Activated gamma-delta T cell treated with anti-CD3 and anti-CD28 coated beads, Interleukin-2, amount 50 U/mL, for 16 hours (primary cell): ENCODE data around the gene CELA2B.
"Not testable (repeated sequence)": the region's sequence is repeated elsewhere in the genome, so short reads cannot be mapped to it uniquely, and the experiment has no call there.

Experiments used
- DNase-seq: peaks from one replicate; pipeline ENCODE4 v3.0.0-alpha.2; 2020; ENCODE audit warnings: low read depth

The CELA2B gene

GRCh38 chr1:15469361-15469760, 6.5 kb upstream of the CELA2B start:
- DNase-seq, result no peak

DNA sequence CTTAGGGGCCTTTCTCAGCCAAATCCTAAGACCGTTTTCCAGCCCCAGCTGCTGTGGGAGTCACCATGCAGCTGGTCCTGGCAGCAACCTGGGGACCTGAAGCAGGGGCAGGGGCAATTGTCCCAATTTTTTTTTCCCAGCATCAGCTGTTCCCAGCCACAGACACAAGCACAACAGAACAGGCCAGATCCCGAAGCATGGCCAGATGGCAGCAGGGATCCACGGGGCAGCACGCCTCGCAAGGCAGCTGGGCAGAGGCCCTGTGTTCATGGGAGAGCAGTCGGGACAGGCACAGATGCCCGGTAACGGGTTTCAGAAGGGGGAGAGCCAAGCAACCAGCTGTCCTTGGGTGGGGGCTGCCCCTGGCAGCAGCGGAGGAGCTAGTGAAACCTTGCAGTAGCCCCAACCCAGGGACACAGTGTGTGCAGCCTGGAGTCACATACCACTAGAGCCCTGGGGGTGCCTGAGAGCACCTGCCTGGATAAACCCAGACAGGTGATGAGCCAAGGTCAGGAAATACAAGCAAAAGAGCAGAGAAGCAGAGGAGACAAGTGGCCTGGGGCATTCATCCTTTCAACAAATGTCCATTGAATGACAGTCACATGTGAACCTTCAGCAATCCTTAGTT, 6.0 kb upstream of the CELA2B start:
- not testable (repeated sequence) for DNase-seq

GRCh38 chr1:15471067-15471466, 4.8 kb upstream of the CELA2B start:
- not testable (repeated sequence) for DNase-seq

DNA sequence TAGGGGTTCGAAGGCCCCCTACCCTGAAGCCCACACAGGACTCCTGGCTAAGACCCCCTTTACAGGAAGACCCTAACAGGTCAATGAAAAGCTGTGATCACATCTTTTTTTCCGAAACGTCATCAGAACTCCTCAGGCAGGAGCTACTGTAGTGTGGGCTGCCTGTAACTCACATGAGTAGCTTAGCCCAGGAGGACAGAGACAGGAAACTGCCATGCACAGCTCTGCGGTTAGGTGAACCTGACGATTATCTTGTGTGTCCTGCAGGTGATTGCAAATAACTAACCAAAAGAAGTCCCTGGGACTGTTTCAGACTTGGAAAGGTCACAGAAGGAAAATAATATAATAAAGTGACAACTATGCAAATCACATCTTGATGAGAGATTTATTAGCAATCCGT, 4.2 kb upstream of the CELA2B start:
- DNase-seq, result not testable (repeated sequence)

GRCh38 chr1:15472587-15472986, 3.3 kb upstream of the CELA2B start:
- DNase-seq, result no peak

- no peak for DNase-seq
Observed at GRCh38 chr1:15476927-15477326, 1.0 kb downstream of the CELA2B start.

DNA sequence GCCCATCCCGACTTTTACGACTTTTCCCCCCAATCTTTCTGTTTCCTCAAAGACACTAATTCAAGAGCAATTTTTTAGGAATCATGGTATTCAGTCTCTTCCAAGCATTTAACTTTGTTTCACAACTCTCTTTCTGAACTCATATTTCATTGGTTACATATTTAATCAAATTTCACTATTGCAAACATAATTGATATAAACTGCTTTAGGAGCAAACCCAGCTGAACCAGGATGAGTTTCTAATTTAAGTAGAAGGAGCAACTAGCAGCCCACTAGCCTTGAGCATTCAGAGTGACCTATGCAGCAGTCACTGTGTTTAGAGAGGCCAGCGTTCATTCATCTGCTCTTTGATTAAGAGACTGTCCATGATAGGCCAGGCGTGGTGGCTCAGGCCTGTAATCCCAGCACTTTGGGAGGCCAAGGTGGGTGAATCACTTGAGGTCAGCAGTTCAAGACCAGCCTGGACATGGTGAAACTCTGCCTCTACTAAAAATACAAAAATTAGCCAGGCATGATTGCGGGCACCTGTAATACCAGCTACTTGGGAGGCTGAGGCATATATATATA, 1.8 kb downstream of the CELA2B start:
- no peak for DNase-seq

DNA sequence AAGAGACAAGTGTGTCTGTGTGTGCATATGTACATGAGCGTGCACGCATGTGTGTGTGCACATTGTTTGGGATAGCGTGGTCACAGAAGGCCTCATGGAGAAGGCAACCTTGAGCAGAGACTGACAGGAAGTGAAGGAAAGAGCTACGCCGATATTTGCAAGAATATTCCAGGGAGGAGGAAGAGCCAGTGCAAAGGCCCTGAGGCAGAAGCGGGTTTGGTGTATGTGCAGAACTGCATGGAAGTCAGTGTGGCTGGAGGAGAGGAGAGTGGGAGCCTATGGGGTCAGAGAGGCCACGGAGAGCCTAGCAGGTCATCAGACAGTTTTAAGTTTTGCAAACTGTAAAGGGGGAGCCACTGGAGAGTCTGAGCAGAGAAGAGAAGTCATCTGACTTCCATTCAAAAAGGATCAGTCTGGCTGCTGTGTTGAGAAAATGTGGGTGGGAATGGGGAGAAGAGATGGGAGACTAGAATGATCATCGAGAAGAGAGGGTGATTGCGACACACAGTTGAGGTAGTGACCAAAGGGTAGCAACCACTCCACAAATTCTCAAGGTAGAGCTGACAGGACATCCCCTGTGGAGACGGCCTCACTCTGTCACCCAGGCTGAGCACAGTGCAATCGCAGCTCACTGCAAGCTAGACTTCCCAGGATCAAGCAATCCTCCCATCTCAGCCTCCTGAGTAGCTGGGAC, 3.9 kb downstream of the CELA2B start:
- no peak for DNase-seq

- DNase-seq, result not testable (repeated sequence)
Observed at GRCh38 chr1:15482455-15482854, 6.6 kb downstream of the CELA2B start.

DNA sequence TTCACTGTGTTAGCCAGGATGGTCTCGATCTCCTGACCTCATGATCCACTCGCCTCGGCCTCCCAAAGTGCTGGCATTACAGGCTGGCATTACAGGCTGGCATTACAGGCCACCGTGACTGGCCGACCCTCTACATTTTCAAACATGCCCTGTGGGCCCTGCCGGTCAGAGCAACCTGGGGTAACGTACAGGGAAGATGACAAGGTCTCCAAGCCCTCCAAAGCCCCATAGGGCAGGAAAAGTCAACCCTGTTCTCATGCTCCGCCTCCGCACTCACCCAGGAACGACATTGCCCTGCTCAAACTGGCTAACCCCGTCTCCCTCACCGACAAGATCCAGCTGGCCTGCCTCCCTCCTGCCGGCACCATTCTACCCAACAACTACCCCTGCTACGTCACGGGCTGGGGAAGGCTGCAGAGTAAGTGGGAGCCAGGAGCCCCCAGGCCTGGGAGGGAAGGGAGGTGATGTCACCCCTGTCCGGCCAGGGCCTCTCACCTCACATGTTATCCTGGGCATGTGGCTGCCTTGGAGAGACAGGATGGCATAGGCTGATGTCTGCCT, 7.2 kb downstream of the CELA2B start:
- DNase-seq, result not testable (repeated sequence)

DNA sequence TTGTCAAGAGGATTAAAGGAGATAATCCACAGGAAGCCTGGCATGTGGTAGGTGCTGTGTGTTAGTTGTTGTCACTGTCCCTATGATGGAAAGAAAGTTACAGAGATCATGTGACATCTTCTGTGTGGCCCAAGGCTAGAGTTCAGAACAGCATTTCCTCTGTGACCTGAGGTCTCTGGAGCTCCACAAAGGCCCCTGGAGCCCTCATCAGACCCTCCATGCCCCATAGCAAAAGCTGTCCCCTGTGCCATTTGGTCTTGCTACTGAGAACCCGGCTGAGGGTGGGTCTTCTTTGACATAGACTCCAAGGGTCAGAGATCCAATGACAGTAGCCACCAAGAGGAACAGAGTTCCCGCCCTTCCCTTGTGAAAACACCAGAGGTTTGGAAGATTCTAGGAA, 8.1 kb downstream of the CELA2B start:
- DNase-seq, result no peak

GRCh38 chr1:15484443-15484842, 8.5 kb downstream of the CELA2B start:
- not testable (repeated sequence) for DNase-seq

DNA sequence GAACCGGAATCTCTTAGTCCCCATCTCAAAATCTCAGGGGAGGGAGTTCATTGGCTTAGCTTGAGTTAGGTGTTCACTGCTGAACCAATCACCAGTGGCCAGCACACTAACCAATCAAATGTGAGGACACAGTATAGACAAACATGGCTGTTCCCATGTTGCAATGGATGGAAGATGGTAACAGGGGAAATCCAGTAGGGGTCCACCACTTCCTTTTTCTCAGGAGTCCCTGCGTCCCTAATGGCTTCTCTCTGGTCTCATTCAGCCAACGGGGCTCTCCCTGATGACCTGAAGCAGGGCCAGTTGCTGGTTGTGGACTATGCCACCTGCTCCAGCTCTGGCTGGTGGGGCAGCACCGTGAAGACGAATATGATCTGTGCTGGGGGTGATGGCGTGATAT, 9.7 kb downstream of the CELA2B start:
- no peak for DNase-seq

DNA sequence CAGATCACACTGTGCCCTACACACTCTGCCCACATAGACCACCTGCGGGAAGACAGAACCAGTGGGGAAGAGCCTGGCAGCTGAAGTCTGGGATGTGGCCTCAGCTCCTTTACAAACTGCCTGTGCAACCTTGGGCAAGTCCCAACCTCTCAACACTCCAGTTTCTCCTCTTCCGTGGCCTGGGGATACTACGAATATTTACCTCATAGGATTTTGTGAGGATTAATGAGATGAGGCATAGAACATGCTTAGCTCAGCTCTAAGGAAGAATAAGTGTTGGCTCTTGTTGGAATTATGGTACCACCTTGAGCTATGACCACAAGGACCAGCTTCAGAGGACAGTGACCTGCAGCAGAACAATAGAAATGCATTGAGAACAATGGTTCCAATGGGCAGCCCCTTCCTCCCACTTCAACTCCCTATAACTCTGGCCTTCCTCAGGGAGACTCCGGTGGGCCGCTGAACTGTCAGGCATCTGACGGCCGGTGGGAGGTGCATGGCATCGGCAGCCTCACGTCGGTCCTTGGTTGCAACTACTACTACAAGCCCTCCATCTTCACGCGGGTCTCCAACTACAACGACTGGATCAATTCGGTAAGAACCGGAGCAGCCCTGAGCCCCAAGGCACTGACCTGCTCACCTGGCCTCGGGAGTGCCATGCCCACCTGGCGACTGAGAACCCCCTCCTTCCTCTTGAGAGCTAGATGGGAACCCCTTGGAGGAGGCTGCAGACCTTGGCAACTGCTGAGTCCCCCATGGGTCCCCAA, 11.1 kb downstream of the CELA2B start:
- not testable (repeated sequence) for DNase-seq

GRCh38 chr1:15488371-15488770, 12.5 kb downstream of the CELA2B start:
- DNase-seq, result no peak

DNA sequence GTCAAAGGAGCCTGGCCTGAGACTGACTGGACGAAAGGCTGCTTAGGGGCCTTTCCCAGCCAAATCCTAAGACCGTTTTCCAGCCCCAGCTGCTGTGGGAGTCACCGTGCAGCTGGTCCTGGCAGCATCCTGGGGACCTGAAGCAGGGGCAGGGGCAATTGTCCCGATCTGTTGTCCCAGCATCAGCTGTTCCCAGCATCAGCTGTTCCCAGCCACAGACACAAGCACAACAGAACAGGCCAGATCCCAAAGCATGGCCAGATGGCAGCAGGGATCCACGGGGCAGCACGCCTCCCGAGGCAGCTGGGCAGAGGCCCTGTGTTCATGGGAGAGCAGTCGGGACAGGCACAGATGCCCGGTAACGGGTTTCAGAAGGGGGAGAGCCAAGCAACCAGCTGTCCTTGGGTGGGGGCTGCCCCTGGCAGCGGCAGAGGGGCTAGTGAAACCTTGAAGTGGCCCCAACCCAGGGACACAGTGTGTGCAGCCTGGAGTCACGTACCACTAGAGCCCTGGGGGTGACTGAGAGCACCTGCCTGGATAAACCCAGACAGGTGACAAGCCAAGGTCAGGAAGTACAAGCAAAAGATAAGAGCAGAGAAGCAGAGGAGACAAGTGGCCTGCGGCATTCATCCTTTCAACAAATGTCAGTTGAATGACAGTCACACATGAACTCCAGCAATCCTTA, 13.3 kb downstream of the CELA2B start:
- DNase-seq, result no peak

DNA sequence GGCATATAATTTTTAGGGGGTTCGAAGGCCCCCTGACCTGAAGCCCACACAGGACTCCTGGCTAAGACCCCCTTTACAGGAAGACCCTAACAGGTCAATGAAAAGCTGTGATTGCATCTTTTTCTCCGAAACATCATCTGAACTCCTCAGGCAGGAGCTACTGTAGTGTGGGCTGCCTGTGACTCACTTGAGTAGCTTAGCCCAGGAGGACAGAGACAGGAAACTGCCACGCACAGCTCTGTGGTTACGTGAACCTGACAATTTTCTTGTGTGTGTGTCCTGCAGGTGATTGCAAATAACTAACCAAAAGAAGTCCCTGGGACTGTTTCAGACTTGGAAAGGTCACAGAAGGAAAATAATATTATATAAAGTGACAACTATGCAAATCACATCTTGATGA, 15.1 kb downstream of the CELA2B start:
- not testable (repeated sequence) for DNase-seq

GRCh38 chr1:15492596-15492995, 16.7 kb downstream of the CELA2B start:
- DNase-seq, result no peak

GRCh38 chr1:15493869-15494390, 18.0 kb downstream of the CELA2B start:
- DNase-seq, result no peak

- no peak for DNase-seq
Observed at GRCh38 chr1:15500184-15501178, 24.6 kb downstream of the CELA2B start.
